Glomerular visceral epithelial cell (primary cell): Measurements from ENCODE around the gene SYNPO2.
"Not testable (repeated sequence)": the region's sequence is repeated elsewhere in the genome, so short reads cannot be mapped to it uniquely, and the experiment has no call there.

Experiments
- DNase-seq: peaks from one replicate; pipeline ENCODE4 v3.0.0-alpha.2; 2016; ENCODE audit errors: extremely low spot score

Gene SYNPO2

GRCh38 chr4:119030536-119030890, 141.9 kb downstream of the SYNPO2 start:
- DNase-seq = no peak

GRCh38 chr4:119031218-119031617, 142.6 kb downstream of the SYNPO2 start:
- no peak for DNase-seq

- no peak for DNase-seq
Observed at GRCh38 chr4:119032921-119033685, 144.4 kb downstream of the SYNPO2 start.

- no peak for DNase-seq
Observed at GRCh38 chr4:119034276-119035008, 145.8 kb downstream of the SYNPO2 start.

- DNase-seq = no peak
Observed at GRCh38 chr4:119035951-119036737, 147.5 kb downstream of the SYNPO2 start.

GRCh38 chr4:119037709-119038108, 149.1 kb downstream of the SYNPO2 start:
- DNase-seq = no peak

- DNase-seq = no peak
Observed at GRCh38 chr4:119038116-119038841, 149.6 kb downstream of the SYNPO2 start.

- DNase-seq = no peak
Observed at GRCh38 chr4:119039160-119039559, 150.5 kb downstream of the SYNPO2 start.

GRCh38 chr4:119039779-119040178, 151.1 kb downstream of the SYNPO2 start:
- DNase-seq = no peak

GRCh38 chr4:119040261-119040660, 151.6 kb downstream of the SYNPO2 start:
- DNase-seq = no peak

- peak; percentile 72 for DNase-seq
Observed at GRCh38 chr4:119040694-119041185, 152.1 kb downstream of the SYNPO2 start.

GRCh38 chr4:119041396-119041795, 152.7 kb downstream of the SYNPO2 start:
- no peak for DNase-seq

GRCh38 chr4:119041951-119042560, 153.4 kb downstream of the SYNPO2 start:
- peak; percentile 75 for DNase-seq

- DNase-seq = no peak
Observed at GRCh38 chr4:119046263-119046662, 157.6 kb downstream of the SYNPO2 start.

GRCh38 chr4:119047059-119047458, 158.4 kb downstream of the SYNPO2 start:
- DNase-seq = not testable (repeated sequence)

- DNase-seq = no peak
Observed at GRCh38 chr4:119048446-119048845, 159.8 kb downstream of the SYNPO2 start.

GRCh38 chr4:119049342-119049741, 160.7 kb downstream of the SYNPO2 start:
- DNase-seq = no peak

- DNase-seq = no peak
Observed at GRCh38 chr4:119050527-119051090, 162.0 kb downstream of the SYNPO2 start.

- DNase-seq = no peak
Observed at GRCh38 chr4:119053245-119053644, 164.6 kb downstream of the SYNPO2 start.

GRCh38 chr4:119053997-119054396, 165.3 kb downstream of the SYNPO2 start:
- DNase-seq = no peak

- DNase-seq = no peak
Observed at GRCh38 chr4:119057417-119057816, 168.8 kb downstream of the SYNPO2 start.
